GM13976 (cell line): ENCODE data around the gene EPC1.
A peak's percentile ranks its signal among the peaks of the same experiment; 100 is the strongest.

ENCODE experiments used
- DNase-seq: peaks from one replicate; pipeline ENCODE4 v3.0.0; 2012; ENCODE audit warnings: low spot score
- CTCF ChIP-seq: IDR thresholded peaks from 2 replicates; pipeline ENCODE4 v1.5.1; 2012; ENCODE audit warnings: borderline replicate concordance, mild to moderate bottlenecking; ENCODE audit not compliant: insufficient read depth; ENCODE audit errors: extremely low read depth, missing control alignments, control extremely low read depth
- in situ Hi-C: fragments of 300-500 bp; cut with MboI; formaldehyde crosslinking; loops from one replicate; pipeline ENCODE4 v1.12.0; 2022; ENCODE audit warnings: low sequenced_read_pairs, mixed read lengths, inconsistent platforms; ENCODE audit not compliant: unreplicated experiment

The EPC1 gene

DNA sequence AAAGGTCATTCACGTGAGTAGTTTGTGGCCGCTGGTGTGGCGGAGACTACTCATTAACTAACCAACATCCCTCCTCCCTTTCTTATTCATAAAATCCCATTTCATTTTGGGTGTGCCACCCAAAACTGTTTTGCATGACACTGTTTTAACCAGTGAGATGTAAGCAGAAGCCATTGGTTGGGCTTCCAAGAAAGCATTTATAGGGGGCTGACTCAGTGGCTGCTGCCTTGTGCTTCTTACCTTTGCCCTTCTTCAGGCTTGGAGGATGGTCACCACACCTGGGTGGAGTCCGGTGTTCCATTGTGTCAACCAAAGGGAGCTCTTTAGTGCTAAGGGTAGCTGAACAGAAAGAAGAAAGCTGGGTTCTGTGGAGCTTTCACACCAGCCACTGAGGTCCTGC, 37.2 kb upstream of the EPC1 start:
- DNase-seq, result no peak
- TF ChIP-seq CTCF, result no peak
- in situ Hi-C loops, result no loop called here

- no peak for DNase-seq
- in situ Hi-C loops, result no loop called here
- no peak for TF ChIP-seq CTCF
Observed at GRCh38 chr10:32381165-32381564, 34.2 kb upstream of the EPC1 start.

DNA sequence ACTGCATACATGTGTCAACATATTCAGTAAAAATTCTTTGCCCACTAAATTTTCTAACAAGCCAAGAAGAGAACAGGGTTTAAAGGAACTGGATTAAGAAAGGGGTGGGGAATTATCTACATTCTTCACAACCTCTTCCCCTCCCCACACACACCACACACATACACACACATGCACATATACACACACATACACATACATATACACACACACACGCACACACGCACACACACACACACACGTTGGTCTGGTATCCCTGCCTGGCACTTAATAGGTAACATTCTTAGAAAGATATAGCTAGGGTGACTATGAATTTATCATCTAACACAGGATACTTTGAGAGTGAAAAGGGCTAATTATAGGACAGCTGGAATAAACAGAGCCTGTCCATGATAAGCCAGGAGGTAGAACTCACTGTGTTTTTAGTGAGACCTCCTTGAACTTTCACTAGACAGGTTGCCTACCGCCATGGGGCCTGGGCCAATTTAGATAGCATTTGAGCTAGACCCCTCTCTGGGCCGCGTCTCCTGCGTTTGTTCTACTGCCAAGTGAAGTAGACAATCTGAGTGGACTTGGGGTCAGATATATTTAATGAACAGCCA, 33.1 kb upstream of the EPC1 start:
- no peak for TF ChIP-seq CTCF
- DNase-seq, result no peak
- in situ Hi-C loops, result no loop called here

DNA sequence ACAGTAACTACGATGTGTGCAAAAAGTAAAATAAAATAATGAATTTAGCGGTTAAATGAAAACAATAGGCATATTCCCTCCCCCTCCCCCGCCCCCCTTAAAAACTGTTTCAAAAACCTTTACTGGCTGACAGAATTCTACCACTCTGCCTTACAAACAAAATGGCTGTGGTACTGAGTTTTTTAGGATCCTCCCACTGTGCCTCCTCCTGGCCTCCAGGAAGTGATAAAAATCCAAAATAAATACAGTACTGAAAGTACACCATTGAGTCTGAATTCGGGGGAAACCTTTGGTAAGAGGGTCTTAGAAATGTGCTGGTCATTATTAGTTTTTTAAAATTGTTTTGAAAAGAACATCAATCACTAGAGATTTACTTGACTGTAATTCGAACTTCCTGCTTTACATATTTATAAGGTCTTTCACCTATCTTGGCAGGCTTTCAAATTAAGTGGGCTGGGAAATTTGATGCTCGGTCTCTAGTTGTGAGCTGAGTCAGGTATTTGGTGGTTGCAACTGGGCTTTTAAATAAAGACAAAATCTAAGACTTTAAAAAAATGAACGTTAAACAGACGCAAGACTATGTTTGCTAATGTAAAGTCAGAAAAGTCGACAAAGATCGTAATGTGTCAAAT, 32.5 kb upstream of the EPC1 start:
- no peak for TF ChIP-seq CTCF
- DNase-seq, result no peak
- in situ Hi-C loops, result no loop called here

- in situ Hi-C loops, result no loop called here
- TF ChIP-seq CTCF, result no peak
- peak; percentile 69 for DNase-seq
Observed at GRCh38 chr10:32378363-32379317, 31.7 kb upstream of the EPC1 start.

DNA sequence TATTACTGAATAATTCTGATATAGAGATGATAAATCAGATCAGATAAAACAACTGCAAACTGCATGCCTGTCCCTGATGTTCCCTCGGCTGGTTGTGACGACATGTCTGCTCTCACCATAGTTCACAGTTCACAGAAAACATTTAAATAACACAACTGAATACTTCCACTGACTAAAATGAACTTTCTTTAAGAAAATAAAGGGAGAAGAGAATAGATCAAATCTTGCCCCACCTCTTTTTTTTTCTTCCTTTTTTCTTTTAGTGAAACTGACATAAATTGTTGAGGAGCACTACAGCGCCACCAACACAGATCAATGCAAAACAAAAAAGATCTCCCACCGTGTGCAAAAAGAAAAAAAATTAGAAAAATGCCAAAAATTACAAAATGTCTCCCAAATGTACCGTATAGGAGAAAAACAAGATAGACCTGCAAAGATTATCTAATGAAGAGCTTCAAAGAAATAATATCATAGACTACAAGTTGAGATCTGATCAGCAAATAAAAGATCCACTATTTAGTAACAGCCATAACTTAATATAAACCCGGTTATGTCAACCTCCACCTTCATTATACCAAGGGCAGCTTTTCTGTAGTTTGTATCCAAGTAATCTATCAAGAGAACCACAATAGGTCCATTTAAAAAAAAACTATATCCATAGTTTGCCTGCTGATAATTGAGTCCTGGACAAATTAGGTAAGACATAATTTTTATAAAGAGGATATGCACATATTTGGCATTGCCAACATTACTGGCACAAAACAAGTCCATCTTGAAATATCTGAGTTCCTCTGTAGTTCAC, 30.7 kb upstream of the EPC1 start:
- TF ChIP-seq CTCF, result peak; percentile 53
- in situ Hi-C loops, result no loop called here
- DNase-seq, result no peak
